NCI-H345 treated with DMSO at 0.1 percent for 48 hours (cell line): ENCODE data around the gene RAB30.

Source experiments
- DNase-seq: peaks from one replicate; lab custom pipeline; 2025; ENCODE audit not compliant: unreplicated experiment; lab: John Stamatoyannopoulos, UW

RAB30 gene

GRCh38 chr11:83071567-83072349 is at the start of gene RAB30:
Gene RAB30 (minus strand): TSS chr11:83071897. CDS start chr11:82997316, 74,581 bp downstream.
- peak; percentile 98 for DNase-seq

- DNase-seq: no peak
Observed at GRCh38 chr11:83120327-83120726, 48.6 kb upstream of the RAB30 start.

GRCh38 chr11:83119216-83119615 is 47.5 kb upstream of the RAB30 start:
- no peak for DNase-seq

GRCh38 chr11:83118814-83119213 is 47.1 kb upstream of the RAB30 start:
- DNase-seq: no peak

- no peak for DNase-seq
Observed at GRCh38 chr11:83116015-83116641, 44.4 kb upstream of the RAB30 start.

- DNase-seq: peak; percentile 22
Observed at GRCh38 chr11:83115551-83115950, 43.9 kb upstream of the RAB30 start.

GRCh38 chr11:83115026-83115425 is 43.3 kb upstream of the RAB30 start:
- peak; percentile 32 for DNase-seq

- no peak for DNase-seq
Observed at GRCh38 chr11:83112886-83113285, 41.2 kb upstream of the RAB30 start.

GRCh38 chr11:83105168-83105567 is 33.5 kb upstream of the RAB30 start:
- no peak for DNase-seq

- no peak for DNase-seq
Observed at GRCh38 chr11:83102834-83103233, 31.1 kb upstream of the RAB30 start.

GRCh38 chr11:83097429-83098075 is 25.9 kb upstream of the RAB30 start:
- no peak for DNase-seq

- DNase-seq: no peak
Observed at GRCh38 chr11:83093634-83094033, 21.9 kb upstream of the RAB30 start.

- DNase-seq: no peak
Observed at GRCh38 chr11:83092488-83093384, 21.0 kb upstream of the RAB30 start.

- DNase-seq: no peak
Observed at GRCh38 chr11:83088965-83089364, 17.3 kb upstream of the RAB30 start.

GRCh38 chr11:83087035-83087434 is 15.3 kb upstream of the RAB30 start:
- no peak for DNase-seq

GRCh38 chr11:83079820-83080219 is 8.1 kb upstream of the RAB30 start:
- DNase-seq: no peak

- no peak for DNase-seq
Observed at GRCh38 chr11:83078269-83078668, 6.6 kb upstream of the RAB30 start.

- DNase-seq: no peak
Observed at GRCh38 chr11:83073884-83074283, 2.2 kb upstream of the RAB30 start.

- DNase-seq: no peak
Observed at GRCh38 chr11:83073258-83073657, 1.6 kb upstream of the RAB30 start.

GRCh38 chr11:83072350-83073242 is 899 bp upstream of the RAB30 start:
- DNase-seq: no peak
